H1 (cell line): ENCODE measurements around the gene COA5. TPM values are rescaled to one million over a fixed set of nuclear protein-coding genes. Genes with fewer than 3 reads are reported as not detected.

Experiments
- CTCF ChIA-PET: fragments of 300-600 bp; sonication (Branson Sonifier 250); formaldehyde crosslinking; loops from one replicate; lab custom pipeline; 2021; ENCODE audit not compliant: partially characterized antibody; lab: Charles Lee
- POLR2A ChIA-PET: fragments of 300-600 bp; sonication (Branson Sonifier 250); formaldehyde crosslinking; loops from one replicate; lab custom pipeline; 2021; ENCODE audit warnings: inconsistent platforms; ENCODE audit not compliant: partially characterized antibody; lab: Charles Lee
- DNase-seq, 2 experiments: peaks; one replicate each; pipeline versions ENCODE4 v3.0.0 to v3.0.0-alpha.2; 2010 to 2022; ENCODE audit warnings: low spot score in 2 of 2, low read depth in 1 of 2, mixed read lengths in 1 of 2
- FAIRE-seq: peaks from 2 replicates; lab custom pipeline; 2011; peaks lifted over from hg19 to GRCh38; lab: Jason Lieb, UNC
- H2AFZ ChIP-seq: 2 replicates; pipeline ENCODE4 v1.8.1; 2012; ENCODE audit warnings: low read length, inconsistent platforms
- H2AK5ac ChIP-seq: 2 replicates; pipeline ENCODE4 v1.6.1; 2013; ENCODE audit warnings: low read depth, low read length
- H2BK120ac ChIP-seq: replicated peaks from 2 replicates; pipeline ENCODE3; 2013; ENCODE audit warnings: low read depth, low read length, inconsistent platforms
- H2BK12ac ChIP-seq: 2 replicates; pipeline ENCODE4 v1.6.1; 2013; ENCODE audit warnings: low read depth, low read length
- H2BK15ac ChIP-seq: 2 replicates; pipeline ENCODE4 v1.6.1; 2013; ENCODE audit warnings: low read length
- H2BK20ac ChIP-seq: 2 replicates; pipeline ENCODE4 v1.6.1; 2013; ENCODE audit warnings: low read length
- H2BK5ac ChIP-seq: 2 replicates; pipeline ENCODE4 v1.6.1; 2013; ENCODE audit warnings: low read depth, low read length
- H3K14ac ChIP-seq: 2 replicates; pipeline ENCODE4 v1.6.1; 2013; ENCODE audit warnings: inconsistent platforms; ENCODE audit not compliant: insufficient read length
- H3K18ac ChIP-seq: 2 replicates; pipeline ENCODE4 v1.6.1; 2013; ENCODE audit warnings: low read length; ENCODE audit errors: extremely low read depth
- H3K23ac ChIP-seq: 2 replicates; pipeline ENCODE4 v1.6.1; 2013; ENCODE audit warnings: inconsistent platforms; ENCODE audit not compliant: insufficient read length
- H3K23me2 ChIP-seq: 2 replicates; pipeline ENCODE4 v1.6.1; 2013; ENCODE audit warnings: low read depth, low read length
- H3K27ac ChIP-seq: 2 replicates; pipeline ENCODE4 v1.6.1; 2011; ENCODE audit warnings: low read depth, low read length, inconsistent platforms
- H3K27me3 ChIP-seq, 4 experiments: replicated peaks in 1 of 4; 1 replicate in 1 of 4; 2 replicates in 3 of 4; pipeline versions ENCODE4 v1.6.1 to v1.8.1; 2011 to 2013; ENCODE audit warnings: low read length in 3 of 4, mild to moderate bottlenecking in 3 of 4, inconsistent platforms in 2 of 4, mixed read lengths in 2 of 4, moderate library complexity in 1 of 4; ENCODE audit not compliant: control insufficient read depth in 3 of 4, insufficient read depth in 3 of 4; ENCODE audit errors: extremely low read depth in 1 of 4
- H3K36me3 ChIP-seq, 4 experiments: 2 replicates each; pipeline versions ENCODE4 v1.6.1 to v1.8.1; 2011 to 2013; ENCODE audit warnings: mild to moderate bottlenecking in 4 of 4, low read length in 3 of 4, moderate library complexity in 2 of 4, control low read depth in 1 of 4, inconsistent platforms in 1 of 4; ENCODE audit not compliant: insufficient read depth in 4 of 4, control insufficient read depth in 2 of 4
- H3K4ac ChIP-seq: replicated peaks from 2 replicates; pipeline ENCODE3; 2013; ENCODE audit warnings: low read length, low read depth, mixed read lengths, inconsistent platforms; ENCODE audit not compliant: insufficient read length
- H3K4me1 ChIP-seq, 4 experiments: replicated peaks in 1 of 4; 1 replicate in 1 of 4; 2 replicates in 3 of 4; pipeline versions ENCODE4 v1.6.1 to v1.8.1; 2011 to 2013; ENCODE audit warnings: low read length in 3 of 4, inconsistent platforms in 2 of 4, mixed read lengths in 1 of 4; ENCODE audit not compliant: insufficient read depth in 4 of 4, control insufficient read depth in 3 of 4
- H3K4me2 ChIP-seq, 2 experiments: 2 replicates each; pipeline versions ENCODE4 v1.6.1 to v1.8.1; 2011 to 2013; ENCODE audit warnings: low read depth in 2 of 2, low read length in 2 of 2, control low read depth in 1 of 2, inconsistent platforms in 1 of 2, mild to moderate bottlenecking in 1 of 2; ENCODE audit not compliant: insufficient read depth in 1 of 2
- H3K4me3 ChIP-seq, 4 experiments: fragments of 200-600, 300-600 bp in 1 of 4; sonication (generic), shearing (Covaris generic), sonication (Bioruptor Twin) in 1 of 4; 2 replicates each; pipeline versions ENCODE4 v1.5.1 to v1.8.1; 2011 to 2016; ENCODE audit warnings: low read length in 4 of 4, low read depth in 3 of 4, control low read depth in 2 of 4, inconsistent platforms in 2 of 4, mild to moderate bottlenecking in 2 of 4, mixed read lengths in 1 of 4, moderate library complexity in 1 of 4; ENCODE audit not compliant: insufficient read depth in 2 of 4; ENCODE audit errors: extremely low read depth in 1 of 4
- H3K56ac ChIP-seq: replicated peaks from 2 replicates; pipeline ENCODE3; 2013; ENCODE audit warnings: low read depth, mild to moderate bottlenecking, mixed read lengths, low read length, inconsistent platforms; ENCODE audit not compliant: insufficient read length
- H3K79me1 ChIP-seq: 2 replicates; pipeline ENCODE4 v1.6.1; 2013; ENCODE audit warnings: low read depth, low read length, control low read depth
- H3K79me2 ChIP-seq, 2 experiments: 2 replicates each; pipeline versions ENCODE4 v1.6.1 to v1.8.1; 2012 to 2013; ENCODE audit warnings: low read length in 2 of 2, mild to moderate bottlenecking in 2 of 2, inconsistent platforms in 1 of 2; ENCODE audit not compliant: insufficient read depth in 2 of 2, control insufficient read depth in 1 of 2
- H3K9ac ChIP-seq, 4 experiments: replicated peaks in 1 of 4; 1 replicate in 1 of 4; 2 replicates in 3 of 4; pipeline versions ENCODE4 v1.6.1 to v1.8.1; 2011 to 2013; ENCODE audit warnings: low read depth in 3 of 4, low read length in 3 of 4, control low read depth in 2 of 4, mild to moderate bottlenecking in 2 of 4, moderate library complexity in 2 of 4, inconsistent platforms in 1 of 4; ENCODE audit errors: extremely low read depth in 1 of 4
- H3K9me3 ChIP-seq, 2 experiments: 2 replicates each; pipeline versions ENCODE4 v1.6.1 to v1.8.1; 2012 to 2013; ENCODE audit warnings: mild to moderate bottlenecking in 2 of 2, moderate library complexity in 2 of 2, control low read depth in 1 of 2, inconsistent platforms in 1 of 2, low read depth in 1 of 2, low read length in 1 of 2, mixed read lengths in 1 of 2; ENCODE audit not compliant: insufficient read depth in 2 of 2
- H4K20me1 ChIP-seq, 2 experiments: replicated peaks in 1 of 2; 2 replicates each; pipeline versions ENCODE3 to v1.8.1; 2011 to 2013; ENCODE audit warnings: inconsistent platforms in 2 of 2, low read length in 2 of 2, mild to moderate bottlenecking in 1 of 2; ENCODE audit not compliant: insufficient read depth in 2 of 2, control insufficient read depth in 1 of 2
- H4K5ac ChIP-seq: 2 replicates; pipeline ENCODE4 v1.6.1; 2013; ENCODE audit warnings: low read length, low read depth, mixed read lengths, inconsistent platforms; ENCODE audit not compliant: insufficient read length
- H4K8ac ChIP-seq: 2 replicates; pipeline ENCODE4 v1.8.0; 2013; ENCODE audit warnings: mild to moderate bottlenecking, moderate library complexity, low read length, inconsistent platforms; ENCODE audit not compliant: insufficient read depth; ENCODE audit errors: extremely low read depth
- H4K91ac ChIP-seq: replicated peaks from 2 replicates; pipeline ENCODE3; 2013; ENCODE audit warnings: low read length, mixed read lengths, inconsistent platforms; ENCODE audit not compliant: insufficient read length
- ATF3 ChIP-seq: IDR thresholded peaks from 2 replicates; pipeline ENCODE4 v1.6.1; 2011; ENCODE audit warnings: low read depth, mild to moderate bottlenecking, low read length; ENCODE audit not compliant: insufficient read depth
- BCL11A ChIP-seq, 2 experiments: IDR thresholded peaks; one replicate each; pipeline ENCODE4 v1.6.1; 2011; ENCODE audit warnings: low read depth in 2 of 2, low read length in 2 of 2, mild to moderate bottlenecking in 2 of 2
- RFX5 ChIP-seq: IDR thresholded peaks from 2 replicates; pipeline ENCODE4 v1.6.1; 2011; ENCODE audit warnings: low read depth, low read length, improper control_type of control experiment, borderline replicate concordance
- TCF12 ChIP-seq: IDR thresholded peaks from 2 replicates; pipeline ENCODE4 v1.6.1; 2011; ENCODE audit warnings: low read depth, mild to moderate bottlenecking, low read length
- WGBS, 2 experiments: shearing (Covaris generic) in 1 of 2; methylation state at CpG; one replicate each; pipeline versions ENCODE4 v1.1.6 to v1.1.7; 2013 to 2015; ENCODE audit warnings: low lambda C conversion rate in 2 of 2, mixed read lengths in 2 of 2, inconsistent platforms in 1 of 2, low coverage in 1 of 2, missing lambda C conversion rate in 1 of 2; ENCODE audit not compliant: insufficient replicate concordance in 2 of 2, insufficient coverage in 1 of 2, insufficient read length in 1 of 2; ENCODE audit errors: extremely low coverage in 1 of 2, missing lambda C conversion rate in 1 of 2; 5-methylcytosine and 5-hydroxymethylcytosine counted together
- polyA plus RNA-seq, 7 experiments: library from polyadenylated mRNA; depleted of rRNA in 3 of 7; stranded (reverse) in 5 of 7; unstranded in 2 of 7; fragments of >200 nt in 5 of 7; fragments of 200-250 nt in 2 of 7; gene quantifications; 1 replicate in 5 of 7; 2 replicates in 1 of 7; 4 replicates in 1 of 7; pipeline versions ENCODE4 v1.2.1 to v1.2.3, GENCODE V29; 2011 to 2013; ENCODE audit warnings: missing spikeins in 2 of 7, mixed read lengths in 2 of 7
- total RNA-seq: library from RNA; stranded (reverse); fragmentation: NEBNext Ultra II Directional; extraction: Animal tissue kit (Norgen Biotek cat#: 25700); gene quantifications from 2 replicates; pipeline ENCODE4 v1.2.1, GENCODE V29; 2021

COA5 gene
- total and polyA plus RNA-seq, 2 of the 8 experiments (the other 6 are each of a cell fraction or from before 2014, with no cell fraction given) = 20.3 to 24.7 TPM

- ChIA-PET CTCF (interaction anchor here (1.0 to 2.3 kb wide), 3 partner anchors 14 to 125 kb away, joined by 3 to 8 read pairs (median 6); no protein-coding TSS in a partner anchor), POLR2A (no interaction called here)
- no peak overlapping the region for H3K23ac ChIP-seq
- H3K9me3 ChIP-seq = no peaks in the 10 kb centered on the region
- no peak overlapping the region for H2BK5ac ChIP-seq
- H3K18ac ChIP-seq = no peak overlapping the region
- H2AFZ ChIP-seq = no peak overlapping the region
- H3K9ac ChIP-seq = no peak overlapping the region
- DNase-seq (no peak), FAIRE-seq (no peak)
- H3K79me2 ChIP-seq = no peaks in the 10 kb centered on the region
- no peak overlapping the region for H4K91ac ChIP-seq
- no peak overlapping the region for H4K8ac ChIP-seq
- no peak overlapping the region for H2BK120ac ChIP-seq
- no peak overlapping the region for H2BK15ac ChIP-seq
- H3K4ac ChIP-seq = no peak overlapping the region
- H3K79me1 ChIP-seq = no peaks in the 10 kb centered on the region
- no peak overlapping the region for H2AK5ac ChIP-seq
- no peaks in the 10 kb centered on the region for H3K4me1 ChIP-seq
- TF ChIP-seq BCL11A (IDR thresholded peaks at IDR 0.05; ENCODE audit: low read depth in 2 of 2, low read length in 2 of 2) (no peak), RFX5 (no peak), ATF3 (no peak), TCF12 (no peak)
- H3K36me3 ChIP-seq = peaks cover 8 to 26% (median 14%) of the 10 kb centered on the region in 4 experiments
- H3K27me3 ChIP-seq = no peaks in the 10 kb centered on the region
- no peak overlapping the region for H2BK20ac ChIP-seq
- H3K23me2 ChIP-seq = no peaks in the 10 kb centered on the region
- peaks cover 0 to 7% of the 10 kb centered on the region in 2 experiments for H4K20me1 ChIP-seq
- no peak overlapping the region for H3K56ac ChIP-seq
- no peak overlapping the region for H3K27ac ChIP-seq
- H3K14ac ChIP-seq = no peak overlapping the region
- no peak overlapping the region for H2BK12ac ChIP-seq
- no peak overlapping the region for H3K4me3 ChIP-seq
- no peak overlapping the region for H3K4me2 ChIP-seq
- WGBS, 2 experiments = 100% methylated on average over 5 of the region's 5 CpGs; no CpG with 5 or more reads in 1 of the 2 experiments
- H4K5ac ChIP-seq = no peak overlapping the region
Observed at GRCh38 chr2:98572211-98572610, 36.1 kb downstream of the COA5 start.
